Spleen (tissue), 7 donors: ENCODE results near the gene DMP1.

ENCODE experiments used
- CTCF ChIP-seq, 11 experiments: fragments of 200-600 bp in 7 of 11; fragments of 450-650 bp in 4 of 11; sonication (generic) in 4 of 11; IDR thresholded peaks in 8 of 11; conservative IDR thresholded peaks in 3 of 11; 1 replicate in 7 of 11; 2 replicates in 4 of 11; pipeline versions ENCODE4 v1.4.0 to v1.8.0; 2016 to 2021; ENCODE audit warnings: antibody characterized with exemption in 11 of 11, inconsistent platforms in 4 of 11, mild to moderate bottlenecking in 1 of 11
- POLR2A ChIP-seq, 3 donors: fragments of 450-650 bp; IDR thresholded peaks; one replicate each; pipeline ENCODE4 v1.5.1; 2017; ENCODE audit warnings: antibody characterized with exemption in 3 of 3, mild to moderate bottlenecking in 1 of 3
- POLR2AphosphoS5 ChIP-seq, 3 donors: sonication (generic); formaldehyde crosslinking; IDR thresholded peaks; one replicate each; pipeline ENCODE4 v1.5.1; 2017; ENCODE audit warnings: antibody characterized with exemption in 3 of 3
- donor health status: DM: no; HTN: no; CAD: no; lungs with moderate emphysema.
- donor health status: DM: no; HTN: no; CAD: no.
- donor health status: DM: no; HTN: no; CAD: no.

DNA sequence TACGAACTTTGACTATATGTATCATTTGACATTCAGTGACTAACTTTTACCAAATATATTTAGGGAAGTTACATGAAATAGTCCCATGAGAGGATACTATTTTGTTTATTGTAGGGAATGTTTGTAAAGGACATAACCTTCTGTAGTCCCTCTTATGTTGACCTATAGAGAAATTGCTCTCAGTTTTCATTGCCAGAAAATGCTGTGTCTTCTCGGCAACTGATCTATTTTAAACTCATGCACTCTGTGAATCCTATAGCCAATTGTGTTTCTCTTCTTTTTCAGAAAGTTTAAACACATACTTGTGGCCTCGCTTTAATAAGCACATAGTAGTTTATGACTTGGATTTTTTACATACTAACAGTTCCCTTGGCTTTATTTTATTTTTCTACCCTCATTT is 38.2 kb downstream of the DMP1 start:
- TF ChIP-seq CTCF (IDR thresholded peaks at IDR 0.05 in 8 of 11, conservative IDR thresholded peaks at IDR 0.05 in 3 of 11) (no peak), POLR2AphosphoS5 (IDR thresholded peaks at IDR 0.05) (no peak), POLR2A (IDR thresholded peaks at IDR 0.05) (no peak)
